Panc1 (cell line): ENCODE data around the gene C8A.

Experiments
- CTCF ChIP-seq: fragments of 450-650 bp; IDR thresholded peaks from 2 replicates; pipeline ENCODE4 v1.5.1; 2017; ENCODE audit warnings: mild to moderate bottlenecking
- POLR2AphosphoS5 ChIP-seq: IDR thresholded peaks from 2 replicates; pipeline ENCODE4 v1.6.1; 2012; ENCODE audit warnings: mild to moderate bottlenecking, low read depth, low read length, moderate library complexity
- REST ChIP-seq, 2 experiments: IDR thresholded peaks; 2 replicates each; pipeline ENCODE4 v1.6.1; 2011 to 2012; ENCODE audit warnings: low read depth in 2 of 2, control low read depth in 1 of 2, low read length in 1 of 2, mild to moderate bottlenecking in 1 of 2, moderate library complexity in 1 of 2; ENCODE audit not compliant: insufficient read depth in 1 of 2
- SIN3A ChIP-seq: IDR thresholded peaks from 2 replicates; pipeline ENCODE4 v1.6.1; 2012; ENCODE audit warnings: low read depth, mild to moderate bottlenecking, low read length, moderate library complexity, borderline replicate concordance; ENCODE audit not compliant: insufficient read depth
- TCF7L2 ChIP-seq: IDR thresholded peaks from 2 replicates; pipeline ENCODE4 v1.6.1; 2011; ENCODE audit warnings: mild to moderate bottlenecking, low read depth, low read length, inconsistent platforms

- TF ChIP-seq CTCF, result no peak
- TF ChIP-seq POLR2AphosphoS5, result no peak
- TF ChIP-seq TCF7L2, result no peak
- TF ChIP-seq SIN3A, result no peak
- TF ChIP-seq REST (IDR thresholded peaks at IDR 0.05; ENCODE audit: insufficient read depth in 1 of 2, low read depth in 2 of 2, low read length in 1 of 2), result no peak
Measured at GRCh38 chr1:56830052-56830451, 24.5 kb upstream of the C8A start.
